Measurements from ENCODE around the gene NDRG3. TPM values are rescaled to one million over a fixed set of nuclear protein-coding genes. Genes with fewer than 3 reads are reported as not detected.

NDRG3 gene
- total RNA-seq = 10 to 100 TPM; 22.6 to 25.4 TPM

DNA sequence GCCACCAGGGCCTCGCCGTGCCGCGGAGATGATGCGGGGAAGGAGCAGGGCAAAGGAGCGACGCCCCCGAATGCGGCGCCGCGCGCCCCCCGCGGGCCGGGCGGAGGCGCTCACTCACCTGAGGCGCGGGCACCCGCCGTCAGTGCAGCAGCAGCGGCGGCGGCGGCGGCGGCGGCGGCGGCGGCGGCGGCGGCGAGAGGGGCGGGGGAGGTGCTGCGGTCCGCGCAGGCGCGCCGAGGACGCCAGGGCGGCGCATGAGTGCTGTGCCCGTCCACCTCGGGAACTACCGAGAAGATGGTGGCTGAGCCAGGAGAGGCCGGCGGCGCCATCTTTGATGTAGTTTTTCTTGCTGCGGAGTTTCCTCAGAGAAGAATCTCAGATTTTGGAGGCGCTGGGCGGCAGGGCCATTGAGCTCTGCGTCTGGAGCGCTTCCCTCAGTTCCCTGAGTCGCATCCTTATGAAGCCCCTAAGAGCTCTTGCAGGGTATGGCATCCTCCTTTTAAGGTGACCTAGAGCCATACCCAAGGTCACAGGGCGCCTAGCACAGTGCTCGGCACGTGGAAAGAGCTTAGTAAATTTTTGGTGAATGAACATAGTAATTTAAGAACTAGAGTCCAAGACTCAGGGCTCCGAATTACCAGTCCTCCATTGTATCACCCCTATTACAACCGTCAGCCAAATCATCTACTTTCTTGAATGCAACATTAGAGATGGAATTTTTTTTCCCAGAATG is at the start of gene NDRG3:
TSS of gene NDRG3 (minus strand) at position 164 of the 733 bp plus-strand sequence. CDS start 24,355 bp downstream, outside the sequence.
- ATAC-seq (replicated peaks in 1 of 2) (peak; percentile 98), DNase-seq (peak; percentile 92 to 95)
- H3K9me3 Mint-ChIP-seq = no peaks in the 10 kb centered on the region
- peaks cover 0 to 4% of the 10 kb centered on the region in 2 donors for H3K36me3 Mint-ChIP-seq (ENCODE audit: insufficient read depth in 2 of 2)
- H3K27me3 Mint-ChIP-seq (ENCODE audit: low read depth) = no peaks in the 10 kb centered on the region
- H3K27ac Mint-ChIP-seq = peak within 1 kb of the TSS; percentile 92
- peaks cover 24% of the 10 kb centered on the region for H3K4me1 Mint-ChIP-seq (ENCODE audit: low read depth)
- H3K4me3 Mint-ChIP-seq = peak within 1 kb of the TSS; percentile 93 to 94

DNA sequence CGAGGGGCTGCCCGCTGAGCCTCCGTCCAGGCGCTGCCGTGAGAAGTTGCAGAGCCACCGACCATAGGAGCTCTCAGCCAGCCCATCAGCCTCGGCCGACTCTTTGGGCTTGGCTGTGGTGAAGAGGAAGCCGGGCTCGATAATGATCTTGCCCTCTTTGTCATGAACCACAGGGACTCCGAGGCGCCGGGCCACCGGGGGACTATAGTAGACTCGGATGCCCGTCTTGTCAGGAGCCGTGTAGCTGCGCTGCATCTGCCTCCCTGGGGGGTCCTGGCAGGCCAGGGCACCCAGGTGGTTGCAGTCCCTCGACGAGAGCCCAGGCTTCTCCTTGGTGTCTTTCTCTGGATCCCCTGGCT is 48.2 kb upstream of the NDRG3 start:
- no peaks in the 10 kb centered on the region for H3K4me1 Mint-ChIP-seq (ENCODE audit: low read depth)
- ATAC-seq (replicated peaks in 1 of 2) (no peak), DNase-seq (no peak)
- no peaks in the 10 kb centered on the region for H3K36me3 Mint-ChIP-seq (ENCODE audit: insufficient read depth in 2 of 2)
- no peak overlapping the region for H3K27ac Mint-ChIP-seq
- no peak overlapping the region for H3K4me3 Mint-ChIP-seq
- no peaks in the 10 kb centered on the region for H3K9me3 Mint-ChIP-seq
- no peaks in the 10 kb centered on the region for H3K27me3 Mint-ChIP-seq (ENCODE audit: low read depth)

DNA sequence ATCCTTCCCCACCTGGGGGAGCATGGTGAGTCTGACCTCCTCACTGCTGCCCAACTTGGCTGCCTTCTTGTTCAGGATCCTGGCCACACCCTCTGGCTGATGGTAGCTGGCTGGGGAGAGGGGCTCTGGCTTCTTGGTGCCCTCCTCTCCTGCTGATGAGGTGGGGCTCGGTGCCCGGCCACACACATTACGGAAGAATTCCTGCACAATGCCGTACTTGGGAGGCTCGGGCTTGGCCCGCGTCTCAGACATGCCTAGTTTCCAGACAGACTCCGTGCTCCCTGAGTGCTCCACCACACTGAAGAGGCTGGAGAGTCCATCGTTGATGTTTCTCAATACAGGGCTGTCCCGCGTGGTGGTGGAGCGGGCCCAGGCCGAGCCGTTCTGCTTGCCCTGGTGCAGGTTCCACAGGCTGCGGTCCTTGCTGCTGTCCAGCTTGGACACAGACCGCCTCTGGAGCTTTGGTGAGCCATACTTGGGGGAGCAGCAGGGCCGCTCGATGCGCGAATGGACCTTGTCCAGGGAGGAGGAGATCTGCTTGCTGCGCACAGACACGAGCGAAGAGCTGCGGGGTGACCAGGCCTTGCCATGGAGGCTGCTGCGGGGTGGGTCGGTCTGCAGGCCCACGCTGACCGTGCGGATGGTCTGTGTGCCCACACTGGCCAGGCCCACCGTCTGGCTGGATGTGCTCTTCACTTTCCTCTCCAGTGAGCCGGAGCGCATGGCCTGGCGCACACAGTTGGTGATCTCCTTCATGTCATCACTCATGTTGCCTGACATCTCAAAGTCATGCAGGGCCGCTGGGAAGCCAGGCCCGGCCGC is 47.6 kb upstream of the NDRG3 start:
- ATAC-seq (replicated peaks in 1 of 2) (no peak), DNase-seq (no peak)
- Mint-ChIP-seq H3K9me3 (no peaks in the 10 kb centered on the region), H3K36me3 (ENCODE audit: insufficient read depth in 2 of 2) (no peaks in the 10 kb centered on the region), H3K4me1 (ENCODE audit: low read depth) (no peaks in the 10 kb centered on the region), H3K27ac (no peak overlapping the region), H3K27me3 (ENCODE audit: low read depth) (no peaks in the 10 kb centered on the region), H3K4me3 (no peak overlapping the region)

DNA sequence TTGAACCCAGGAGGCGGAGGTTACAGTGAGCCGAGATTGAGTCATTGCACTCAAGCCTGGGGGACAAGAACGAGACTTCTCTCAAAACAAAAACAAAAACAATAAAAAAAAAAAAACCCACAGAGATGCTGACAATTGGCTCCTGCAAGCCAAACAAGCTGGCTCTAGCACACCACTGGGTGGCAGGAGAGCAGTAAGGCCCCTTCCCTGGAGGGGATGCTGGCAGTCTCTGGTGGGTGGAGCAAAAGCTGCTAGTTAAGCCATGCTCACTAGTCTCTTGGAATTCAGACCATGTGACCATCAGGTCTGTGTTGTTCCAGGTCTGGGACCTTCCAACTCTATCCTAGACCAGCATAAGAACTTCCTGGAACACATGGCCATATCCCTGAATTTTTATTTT is 46.5 kb upstream of the NDRG3 start:
- H3K36me3 Mint-ChIP-seq (ENCODE audit: insufficient read depth in 2 of 2) = no peaks in the 10 kb centered on the region
- DNase-seq (peak in 1 of 2 donors; percentile 8), ATAC-seq (replicated peaks in 1 of 2) (no peak)
- no peaks in the 10 kb centered on the region for H3K27me3 Mint-ChIP-seq (ENCODE audit: low read depth)
- no peak overlapping the region for H3K4me3 Mint-ChIP-seq
- H3K27ac Mint-ChIP-seq = no peak overlapping the region
- H3K4me1 Mint-ChIP-seq (ENCODE audit: low read depth) = no peaks in the 10 kb centered on the region
- no peaks in the 10 kb centered on the region for H3K9me3 Mint-ChIP-seq

DNA sequence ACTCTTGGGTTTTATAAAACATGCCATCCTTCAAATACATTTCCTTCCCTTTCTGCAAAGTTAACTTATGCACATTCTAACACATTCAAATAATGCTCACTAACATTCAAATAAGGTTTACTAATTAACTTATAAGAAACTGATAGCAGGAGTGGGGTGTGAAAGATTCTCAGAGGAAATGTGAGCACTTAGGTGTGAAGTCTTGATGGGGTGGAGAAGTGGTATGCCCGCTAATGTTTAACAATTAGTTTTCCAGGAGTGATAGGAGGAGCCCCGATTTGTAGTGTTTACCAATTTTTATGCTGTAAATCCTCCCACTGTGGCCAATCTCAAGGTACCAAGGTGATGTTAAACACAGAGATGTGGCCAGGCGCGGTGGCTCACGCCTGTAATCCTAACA is 46.0 kb upstream of the NDRG3 start:
- H3K36me3 Mint-ChIP-seq (ENCODE audit: insufficient read depth in 2 of 2) = no peaks in the 10 kb centered on the region
- no peak overlapping the region for H3K27ac Mint-ChIP-seq
- ATAC-seq (replicated peaks in 1 of 2) (no peak), DNase-seq (no peak)
- no peaks in the 10 kb centered on the region for H3K9me3 Mint-ChIP-seq
- H3K4me3 Mint-ChIP-seq = no peak overlapping the region
- H3K27me3 Mint-ChIP-seq (ENCODE audit: low read depth) = no peaks in the 10 kb centered on the region
- H3K4me1 Mint-ChIP-seq (ENCODE audit: low read depth) = no peaks in the 10 kb centered on the region

DNA sequence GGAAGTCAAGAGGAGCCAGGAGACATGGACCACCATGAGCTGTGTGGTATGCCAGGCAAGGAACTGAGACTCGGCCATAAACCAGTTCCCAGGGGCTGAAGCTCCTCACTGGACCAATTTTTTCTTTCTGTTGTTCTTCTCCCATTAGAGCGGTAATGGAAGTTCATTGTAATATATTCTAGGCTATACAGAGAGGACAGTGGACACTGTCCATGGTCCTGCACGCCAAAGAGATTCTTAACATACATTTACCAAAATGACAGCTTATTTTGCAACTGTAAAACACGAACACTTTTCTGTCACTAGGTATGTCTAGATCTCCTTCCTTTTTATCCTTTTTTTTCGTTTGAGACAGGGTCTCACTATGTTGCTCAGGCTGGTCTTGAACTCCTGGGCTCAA is 40.8 kb upstream of the NDRG3 start:
- Mint-ChIP-seq H3K4me3 (no peak overlapping the region), H3K27ac (no peak overlapping the region), H3K9me3 (no peaks in the 10 kb centered on the region), H3K36me3 (ENCODE audit: insufficient read depth in 2 of 2) (no peaks in the 10 kb centered on the region), H3K4me1 (ENCODE audit: low read depth) (no peaks in the 10 kb centered on the region), H3K27me3 (ENCODE audit: low read depth) (no peaks in the 10 kb centered on the region)
- ATAC-seq (replicated peaks in 1 of 2) (no peak), DNase-seq (no peak)

DNA sequence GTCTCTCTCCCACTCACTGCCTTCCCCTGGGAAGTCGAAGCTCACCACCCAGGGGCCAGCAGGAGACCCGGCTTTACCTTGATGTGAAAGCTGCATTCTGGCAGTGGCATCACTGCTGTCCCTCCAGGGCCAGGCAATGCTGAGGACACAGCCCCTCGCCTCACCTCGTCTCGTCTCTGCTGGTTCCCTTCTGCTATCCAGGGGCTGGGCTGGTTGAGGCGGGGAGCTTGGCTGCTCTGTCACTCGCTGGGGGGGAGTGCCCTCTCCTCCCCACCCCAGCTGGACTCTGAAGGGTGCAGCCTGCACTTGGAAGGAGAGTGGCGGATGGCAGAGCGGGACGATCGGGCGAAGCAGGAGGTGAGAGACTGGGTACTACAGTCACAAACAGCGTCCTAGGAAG is 40.4 kb upstream of the NDRG3 start:
- Mint-ChIP-seq H3K27ac (no peak overlapping the region), H3K4me1 (ENCODE audit: low read depth) (no peaks in the 10 kb centered on the region), H3K4me3 (no peak overlapping the region), H3K27me3 (ENCODE audit: low read depth) (no peaks in the 10 kb centered on the region), H3K36me3 (ENCODE audit: insufficient read depth in 2 of 2) (no peaks in the 10 kb centered on the region), H3K9me3 (no peaks in the 10 kb centered on the region)
- no peak for ATAC-seq (replicated peaks in 1 of 2)
- DNase-seq = no peak

DNA sequence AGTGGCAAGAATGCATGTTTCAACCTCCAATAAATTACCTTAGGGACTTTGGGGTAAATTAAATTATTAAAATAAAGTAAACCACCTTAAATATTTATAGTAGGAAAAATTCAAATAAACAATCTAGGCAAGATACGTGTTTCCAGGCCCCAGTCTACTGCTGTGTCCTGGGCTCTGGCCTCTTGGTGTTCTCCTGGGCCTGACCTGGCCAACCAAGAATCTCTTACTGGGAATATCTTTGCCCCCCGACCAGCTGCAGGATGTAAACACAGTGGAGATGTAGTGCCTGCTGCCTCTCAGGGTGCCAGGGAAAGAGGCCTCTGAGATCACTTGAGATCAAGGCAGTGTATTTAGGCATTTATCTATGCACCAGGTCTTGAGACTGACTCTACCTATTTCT is 39.4 kb upstream of the NDRG3 start:
- no peak for DNase-seq
- Mint-ChIP-seq H3K9me3 (no peaks in the 10 kb centered on the region), H3K36me3 (ENCODE audit: insufficient read depth in 2 of 2) (no peaks in the 10 kb centered on the region), H3K4me3 (no peak overlapping the region), H3K27me3 (ENCODE audit: low read depth) (no peaks in the 10 kb centered on the region), H3K27ac (no peak overlapping the region), H3K4me1 (ENCODE audit: low read depth) (no peaks in the 10 kb centered on the region)
- no peak for ATAC-seq (replicated peaks in 1 of 2)

DNA sequence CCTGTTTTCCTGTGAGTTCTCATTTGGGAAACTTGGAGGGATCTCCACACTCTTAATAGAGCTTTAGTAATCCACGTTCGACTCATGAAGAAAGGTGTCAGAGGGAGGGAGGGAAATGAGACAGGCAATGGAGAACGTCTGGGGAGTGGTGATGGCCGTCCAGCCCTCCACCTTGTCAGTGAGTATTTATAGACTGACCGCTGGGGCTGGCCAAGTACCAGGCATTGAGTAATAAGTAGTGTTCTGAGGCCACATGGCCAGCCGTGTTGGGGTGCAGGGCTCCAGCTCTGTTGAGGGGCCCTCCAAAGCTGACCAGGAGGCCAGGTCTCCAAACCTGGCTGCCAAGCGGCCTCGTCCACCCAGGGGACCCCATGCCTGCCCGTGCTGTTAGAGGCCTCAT is 39.0 kb upstream of the NDRG3 start:
- DNase-seq (no peak), ATAC-seq (replicated peaks in 1 of 2) (no peak)
- H3K9me3 Mint-ChIP-seq = no peaks in the 10 kb centered on the region
- H3K4me1 Mint-ChIP-seq (ENCODE audit: low read depth) = no peaks in the 10 kb centered on the region
- no peak overlapping the region for H3K27ac Mint-ChIP-seq
- H3K36me3 Mint-ChIP-seq (ENCODE audit: insufficient read depth in 2 of 2) = no peaks in the 10 kb centered on the region
- no peaks in the 10 kb centered on the region for H3K27me3 Mint-ChIP-seq (ENCODE audit: low read depth)
- H3K4me3 Mint-ChIP-seq = no peak overlapping the region

DNA sequence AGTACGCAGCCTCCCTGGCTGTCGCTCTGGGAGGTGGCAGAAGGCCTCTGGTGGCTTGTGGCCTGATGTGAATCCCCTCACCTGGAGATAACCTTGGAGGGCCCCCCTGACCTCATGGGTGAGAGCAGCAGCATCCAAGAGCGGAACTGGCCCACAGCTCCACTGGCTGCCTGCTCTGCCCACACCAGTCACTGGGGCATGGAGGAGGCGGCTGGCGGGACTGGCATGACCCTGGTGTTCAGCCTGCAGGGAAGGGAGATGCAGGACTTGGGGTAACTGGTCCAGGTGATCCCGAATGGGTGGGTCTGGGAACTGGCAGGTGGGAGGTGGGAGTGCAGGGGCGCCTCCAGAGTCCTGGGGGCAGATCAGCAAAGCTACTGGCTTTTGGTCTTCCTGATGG is 38.2 kb upstream of the NDRG3 start:
- Mint-ChIP-seq H3K4me1 (ENCODE audit: low read depth) (no peaks in the 10 kb centered on the region), H3K27me3 (ENCODE audit: low read depth) (no peaks in the 10 kb centered on the region), H3K4me3 (no peak overlapping the region), H3K36me3 (ENCODE audit: insufficient read depth in 2 of 2) (no peaks in the 10 kb centered on the region), H3K27ac (no peak overlapping the region), H3K9me3 (no peaks in the 10 kb centered on the region)
- ATAC-seq (replicated peaks in 1 of 2) (no peak), DNase-seq (no peak)

DNA sequence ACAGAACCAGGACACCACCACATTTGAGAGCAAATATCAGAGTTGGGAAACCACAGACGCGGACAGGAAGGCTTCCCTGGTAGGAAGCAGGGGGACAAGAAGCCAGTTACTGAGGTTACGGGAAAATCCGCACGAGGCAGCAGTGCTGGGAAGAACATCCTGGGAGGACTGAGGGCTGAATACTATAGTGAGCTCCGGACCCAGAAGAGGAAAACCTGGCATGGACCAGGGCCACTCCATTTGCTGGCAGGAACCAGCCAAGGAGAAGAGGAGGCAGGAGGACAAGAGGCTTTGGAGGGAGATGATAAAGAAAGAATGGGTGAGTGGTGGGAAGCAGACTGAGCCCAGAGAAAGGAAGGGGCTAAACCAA is 33.8 kb upstream of the NDRG3 start:
- ATAC-seq (replicated peaks in 1 of 2) = no peak
- Mint-ChIP-seq H3K27ac (no peak overlapping the region), H3K27me3 (ENCODE audit: low read depth) (no peaks in the 10 kb centered on the region), H3K4me3 (no peak overlapping the region), H3K36me3 (ENCODE audit: insufficient read depth in 2 of 2) (no peaks in the 10 kb centered on the region), H3K4me1 (ENCODE audit: low read depth) (peaks cover 4% of the 10 kb centered on the region), H3K9me3 (no peaks in the 10 kb centered on the region)
- DNase-seq = no peak

DNA sequence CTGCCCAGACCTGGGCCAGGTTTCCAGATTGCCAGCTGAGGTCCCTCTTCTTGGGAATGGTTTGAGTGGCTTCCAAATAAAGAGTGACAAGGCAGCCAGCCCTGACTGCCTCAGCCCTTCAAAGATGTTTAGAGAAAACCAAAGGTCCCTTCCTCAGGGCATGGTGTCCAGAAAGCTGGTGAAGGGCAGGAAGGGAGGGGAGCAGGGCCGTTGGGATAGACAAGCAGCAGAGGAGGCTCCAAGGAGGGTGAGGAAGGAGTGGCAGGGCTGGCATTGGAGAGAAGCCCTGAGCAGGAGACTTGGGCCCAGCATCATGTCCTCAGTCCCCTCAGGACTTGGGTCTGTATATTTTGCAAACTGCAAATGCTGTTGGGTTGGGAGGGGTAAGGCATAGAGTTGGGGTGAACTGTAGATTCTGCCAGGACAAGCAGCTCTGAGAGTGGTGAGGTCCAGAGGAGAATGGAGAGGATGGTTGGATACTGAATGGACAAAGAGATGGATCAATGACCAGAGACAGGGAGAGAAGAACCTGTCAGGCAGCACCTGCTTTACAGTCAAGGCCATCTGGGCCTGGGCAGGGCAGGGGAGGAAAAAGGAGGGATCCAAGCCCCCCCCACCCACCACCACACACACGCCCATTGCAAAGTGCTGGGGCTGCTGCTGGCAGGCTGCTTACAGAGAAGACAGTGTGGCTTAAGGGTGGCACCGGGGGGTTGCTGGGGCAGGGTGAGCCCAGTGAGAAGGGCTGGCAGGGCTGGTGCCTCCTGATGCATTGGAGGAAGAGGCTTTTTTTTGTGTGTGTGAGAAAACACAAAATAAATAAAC is 33.2 kb upstream of the NDRG3 start:
- no peak overlapping the region for H3K27ac Mint-ChIP-seq
- DNase-seq (no peak), ATAC-seq (replicated peaks in 1 of 2) (no peak)
- no peaks in the 10 kb centered on the region for H3K36me3 Mint-ChIP-seq (ENCODE audit: insufficient read depth in 2 of 2)
- H3K4me3 Mint-ChIP-seq = no peak overlapping the region
- H3K27me3 Mint-ChIP-seq (ENCODE audit: low read depth) = no peaks in the 10 kb centered on the region
- no peaks in the 10 kb centered on the region for H3K9me3 Mint-ChIP-seq
- peaks cover 4% of the 10 kb centered on the region for H3K4me1 Mint-ChIP-seq (ENCODE audit: low read depth)

DNA sequence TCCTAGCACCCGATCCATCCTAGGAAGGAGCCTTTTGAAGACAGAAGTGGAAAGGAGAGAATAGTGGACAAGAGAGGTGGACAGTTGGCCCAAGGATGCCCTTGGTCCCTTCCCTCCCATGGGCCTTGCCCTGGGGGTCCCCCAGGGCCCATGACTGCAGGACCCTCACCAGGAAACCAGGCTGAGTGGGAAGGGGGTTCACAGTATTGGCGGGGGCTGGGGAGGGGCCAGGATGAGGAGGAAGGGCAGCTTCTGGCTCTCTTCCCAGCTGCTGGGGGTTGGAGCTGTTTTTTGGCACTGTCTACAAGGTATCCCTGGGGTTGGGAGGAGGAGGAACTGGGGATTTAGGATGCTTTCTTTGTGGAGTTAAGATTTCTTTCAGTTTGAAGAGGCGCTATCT is 31.7 kb upstream of the NDRG3 start:
- Mint-ChIP-seq H3K9me3 (no peaks in the 10 kb centered on the region), H3K27me3 (ENCODE audit: low read depth) (no peaks in the 10 kb centered on the region), H3K4me3 (no peak overlapping the region), H3K27ac (no peak overlapping the region), H3K4me1 (ENCODE audit: low read depth) (peaks cover 9% of the 10 kb centered on the region), H3K36me3 (ENCODE audit: insufficient read depth in 2 of 2) (no peaks in the 10 kb centered on the region)
- no peak for DNase-seq
- no peak for ATAC-seq (replicated peaks in 1 of 2)
